HepG2 (cell line): ENCODE data around the gene OASL. TPM values are rescaled to one million over a fixed set of nuclear protein-coding genes. Genes with fewer than 3 reads are reported as not detected.

ENCODE experiments used
- CREM ChIP-seq, 2 experiments: sonication (generic) in 1 of 2; formaldehyde crosslinking in 1 of 2; IDR thresholded peaks; 2 replicates each; pipeline versions ENCODE4 v1.4.0 to v1.6.1; 2016 to 2020; ENCODE audit warnings: antibody characterized with exemption in 1 of 2, mild to moderate bottlenecking in 1 of 2, missing genetic modification reagents in 1 of 2
- DNMT1 ChIP-seq: sonication (generic); formaldehyde crosslinking; IDR thresholded peaks from 2 replicates; pipeline ENCODE4 v1.5.1; 2020; ENCODE audit warnings: mild to moderate bottlenecking, missing genetic modification reagents
- FOXA3 ChIP-seq: IDR thresholded peaks from 2 replicates; pipeline ENCODE4 v1.6.1; 2016; ENCODE audit warnings: missing genetic modification reagents, missing compliant biosample characterization
- KDM2A ChIP-seq: sonication (generic); formaldehyde crosslinking; IDR thresholded peaks from 2 replicates; pipeline ENCODE4 v1.4.0; 2020; ENCODE audit warnings: low read depth, missing genetic modification reagents, borderline replicate concordance
- MAF1 ChIP-seq: sonication (generic); formaldehyde crosslinking; IDR thresholded peaks from 2 replicates; pipeline ENCODE4 v1.5.0; 2020; ENCODE audit warnings: missing genetic modification reagents, borderline replicate concordance
- MIXL1 ChIP-seq: IDR thresholded peaks from 2 replicates; pipeline ENCODE4 v1.6.1; 2016
- NFATC3 ChIP-seq: sonication (generic); formaldehyde crosslinking; IDR thresholded peaks from 2 replicates; pipeline ENCODE4 v1.5.1; 2020; ENCODE audit warnings: mild to moderate bottlenecking, missing genetic modification reagents
- NR2F6 ChIP-seq, 2 experiments: IDR thresholded peaks; 2 replicates each; pipeline ENCODE4 v1.6.1; 2016; ENCODE audit warnings: antibody characterized with exemption in 1 of 2, mild to moderate bottlenecking in 1 of 2
- NRL ChIP-seq: sonication (generic); formaldehyde crosslinking; IDR thresholded peaks from 2 replicates; pipeline ENCODE4 v1.5.0; 2020; ENCODE audit warnings: missing genetic modification reagents, mild to moderate bottlenecking, moderate library complexity, borderline replicate concordance
- RELA ChIP-seq: sonication (generic); formaldehyde crosslinking; IDR thresholded peaks from 2 replicates; pipeline ENCODE4 v1.4.0; 2020; ENCODE audit warnings: missing genetic modification reagents
- SOX5 ChIP-seq: IDR thresholded peaks from 2 replicates; pipeline ENCODE4 v1.6.1; 2016; ENCODE audit warnings: borderline replicate concordance
- SP1 ChIP-seq, 2 experiments: fragments of 450-650 bp in 1 of 2; sonication (generic) in 1 of 2; formaldehyde crosslinking in 1 of 2; IDR thresholded peaks; 2 replicates each; pipeline versions ENCODE4 v1.4.0 to v1.6.1; 2016 to 2020; ENCODE audit warnings: missing genetic modification reagents in 1 of 2
- TEAD3 ChIP-seq: optimal IDR thresholded peaks from 2 replicates; pipeline ENCODE3; 2016; ENCODE audit warnings: borderline replicate concordance
- ZFX ChIP-seq: sonication (generic); formaldehyde crosslinking; IDR thresholded peaks from 2 replicates; pipeline ENCODE4 v1.4.0; 2020; ENCODE audit warnings: mild to moderate bottlenecking, low read depth, missing genetic modification reagents, moderate library complexity
- ZNF260 ChIP-seq: sonication (generic); formaldehyde crosslinking; IDR thresholded peaks from 2 replicates; pipeline ENCODE4 v1.4.0; 2020; ENCODE audit warnings: missing genetic modification reagents, low read depth, mild to moderate bottlenecking, borderline replicate concordance
- ZNF337 ChIP-seq: sonication (generic); formaldehyde crosslinking; IDR thresholded peaks from 2 replicates; pipeline ENCODE4 v1.5.1; 2020; ENCODE audit warnings: missing genetic modification reagents, low read depth, mild to moderate bottlenecking, borderline replicate concordance
- ZNF678 ChIP-seq: sonication (generic); formaldehyde crosslinking; IDR thresholded peaks from 2 replicates; pipeline ENCODE4 v1.4.0; 2020; ENCODE audit warnings: mild to moderate bottlenecking, missing genetic modification reagents
- ZNF891 ChIP-seq: sonication (generic); formaldehyde crosslinking; IDR thresholded peaks from 2 replicates; pipeline ENCODE4 v1.5.0; 2020; ENCODE audit warnings: mild to moderate bottlenecking, missing genetic modification reagents
- polyA plus RNA-seq, 8 experiments: library from polyadenylated mRNA; depleted of rRNA in 3 of 8; stranded (reverse) in 7 of 8; unstranded in 1 of 8; fragments of >200 nt; fragmentation: Illumina TruSeq in 4 of 8; extraction: Trizol in 4 of 8; gene quantifications; 2 replicates each; pipeline versions ENCODE4 v1.2.1 to v1.2.3, GENCODE V29; 2011 to 2016; ENCODE audit warnings: low read depth in 4 of 8, missing spikeins in 1 of 8, mixed read lengths in 1 of 8; ENCODE audit not compliant: insufficient read depth in 1 of 8
- total RNA-seq, 5 experiments: library from RNA; depleted of rRNA; stranded (reverse); fragments of >200 nt; fragmentation: Illumina TruSeq; extraction: Trizol; gene quantifications; 2 replicates each; pipeline ENCODE4 v1.2.3, GENCODE V29; 2016; ENCODE audit warnings: low read depth in 1 of 5
- TF ChIP-seq, protein P1 (sequence below): sonication (generic); formaldehyde crosslinking; IDR thresholded peaks from 2 replicates; pipeline ENCODE4 v1.8.1; 2023; ENCODE audit warnings: mild to moderate bottlenecking, inconsistent platforms, moderate library complexity, missing genetic modification reagents, borderline replicate concordance
- TF ChIP-seq, protein P2 (sequence below): sonication (generic); formaldehyde crosslinking; conservative IDR thresholded peaks from 2 replicates; pipeline ENCODE4 v1.4.0; 2020; ENCODE audit warnings: missing genetic modification reagents
- TF ChIP-seq, protein P3 (sequence below): sonication (generic); formaldehyde crosslinking; IDR thresholded peaks from 2 replicates; pipeline ENCODE4 v1.8.0; 2022; ENCODE audit warnings: missing genetic modification reagents, low read depth, mild to moderate bottlenecking, borderline replicate concordance
- TF ChIP-seq, protein P4 (sequence below): sonication (generic); formaldehyde crosslinking; conservative IDR thresholded peaks from 2 replicates; pipeline ENCODE4 v1.8.0; 2022; ENCODE audit warnings: mild to moderate bottlenecking, moderate library complexity, missing genetic modification reagents

OASL gene
- total and polyA plus RNA-seq, 2 of the 13 experiments (the other 11 are each of a cell fraction or from before 2014, with no cell fraction given): 0.11 to 0.22 TPM

DNA sequence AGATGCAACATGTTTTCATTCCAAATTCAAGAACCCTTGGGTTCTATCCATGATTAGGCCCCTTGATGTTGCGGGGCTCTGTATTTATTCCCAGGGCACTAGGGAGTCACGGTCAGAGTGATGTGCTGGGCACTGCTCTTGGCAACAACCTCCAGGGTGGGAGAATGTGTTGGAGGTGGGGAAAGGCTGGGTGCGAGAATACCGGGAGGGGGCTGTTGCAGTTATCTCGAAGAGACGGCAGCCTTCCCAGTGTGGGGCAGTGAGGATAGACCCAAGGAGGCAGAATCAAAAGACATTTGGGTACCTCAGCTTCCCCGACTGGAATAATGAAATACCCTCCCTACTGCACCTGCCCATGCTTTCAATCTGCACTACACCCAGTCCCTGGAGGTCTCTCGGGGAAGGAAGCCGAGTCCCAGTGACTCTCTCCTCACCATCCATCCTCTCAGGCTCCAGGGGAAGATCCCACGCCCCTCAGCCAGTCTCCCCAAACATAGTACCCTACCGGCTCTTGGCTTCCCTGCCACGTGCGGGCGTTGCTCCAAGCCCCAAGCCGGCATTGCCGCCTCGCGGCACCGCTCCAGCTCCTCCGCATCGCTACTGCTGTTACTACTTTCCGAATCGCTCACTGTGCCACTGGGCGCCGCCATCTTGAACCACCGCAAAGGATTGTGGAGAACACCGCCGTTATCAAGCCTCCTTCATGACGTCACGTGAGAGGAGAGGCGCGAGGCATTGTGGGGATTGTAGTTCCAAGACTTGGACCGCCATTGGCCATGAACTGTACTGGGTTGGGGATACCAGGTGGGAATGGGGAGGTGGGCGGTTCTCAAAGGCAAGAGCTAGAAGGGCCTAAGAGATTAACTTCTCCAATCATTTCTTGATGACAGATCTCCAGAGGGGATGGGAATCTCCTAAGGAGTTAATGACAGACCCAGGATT, 22.9 kb downstream of the OASL start, which contains the start of gene C12orf43 (continued):
- TF ChIP-seq CREM (IDR thresholded peaks at IDR 0.05) (peak; percentile 98), CREM (CRISPR knock-in tag; IDR thresholded peaks at IDR 0.05) (no peak; the same call in 1 of the 2 replicates), NRL (peak; percentile 92), NFATC3 (CRISPR knock-in tag) (no peak), TEAD3 (CRISPR knock-in tag) (peak; percentile 54), SP1 (IDR thresholded peaks at IDR 0.05) (no peak), SP1 (CRISPR knock-in tag; IDR thresholded peaks at IDR 0.05) (no peak), ZNF891 (CRISPR knock-in tag) (peak; percentile 94), ZNF337 (no peak), MAF1 (CRISPR knock-in tag) (no peak), ZFX (no peak; the same call in 1 of the 2 replicates), FOXA3 (CRISPR knock-in tag) (peak; percentile 66), NR2F6 (IDR thresholded peaks at IDR 0.05) (no peak), NR2F6 (CRISPR knock-in tag; IDR thresholded peaks at IDR 0.05) (0 out of 2 replicates have a peak, but pooled peaks have one; percentile 13), MIXL1 (CRISPR knock-in tag) (peak; percentile 65), RELA (CRISPR knock-in tag) (no peak), ZNF678 (no peak), ZNF260 (CRISPR knock-in tag) (0 out of 2 replicates have a peak, but pooled peaks have one; percentile 19), KDM2A (CRISPR knock-in tag) (peak; percentile 83; the same call in 1 of the 2 replicates), DNMT1 (CRISPR knock-in tag) (no peak), SOX5 (CRISPR knock-in tag) (0 out of 2 replicates have a peak, but pooled peaks have one; percentile 35)
- TF ChIP-seq, protein P1, sequence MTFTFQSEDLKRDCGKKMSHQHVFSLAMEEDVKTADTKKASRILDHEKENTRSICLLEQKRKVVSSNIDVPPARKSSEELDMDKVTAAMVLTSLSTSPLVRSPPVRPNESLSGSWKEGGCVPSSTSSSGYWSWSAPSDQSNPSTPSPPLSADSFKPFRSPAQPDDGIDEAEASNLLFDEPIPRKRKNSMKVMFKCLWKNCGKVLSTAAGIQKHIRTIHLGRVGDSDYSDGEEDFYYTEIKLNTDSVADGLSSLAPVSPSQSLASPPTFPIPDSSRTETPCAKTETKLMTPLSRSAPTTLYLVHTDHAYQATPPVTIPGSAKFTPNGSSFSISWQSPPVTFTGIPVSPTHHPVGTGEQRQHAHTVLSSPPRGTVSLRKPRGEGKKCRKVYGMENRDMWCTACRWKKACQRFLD (CRISPR knock-in tag): 0 out of 2 replicates have a peak, but pooled peaks have one; percentile 54
- TF ChIP-seq, protein P2, sequence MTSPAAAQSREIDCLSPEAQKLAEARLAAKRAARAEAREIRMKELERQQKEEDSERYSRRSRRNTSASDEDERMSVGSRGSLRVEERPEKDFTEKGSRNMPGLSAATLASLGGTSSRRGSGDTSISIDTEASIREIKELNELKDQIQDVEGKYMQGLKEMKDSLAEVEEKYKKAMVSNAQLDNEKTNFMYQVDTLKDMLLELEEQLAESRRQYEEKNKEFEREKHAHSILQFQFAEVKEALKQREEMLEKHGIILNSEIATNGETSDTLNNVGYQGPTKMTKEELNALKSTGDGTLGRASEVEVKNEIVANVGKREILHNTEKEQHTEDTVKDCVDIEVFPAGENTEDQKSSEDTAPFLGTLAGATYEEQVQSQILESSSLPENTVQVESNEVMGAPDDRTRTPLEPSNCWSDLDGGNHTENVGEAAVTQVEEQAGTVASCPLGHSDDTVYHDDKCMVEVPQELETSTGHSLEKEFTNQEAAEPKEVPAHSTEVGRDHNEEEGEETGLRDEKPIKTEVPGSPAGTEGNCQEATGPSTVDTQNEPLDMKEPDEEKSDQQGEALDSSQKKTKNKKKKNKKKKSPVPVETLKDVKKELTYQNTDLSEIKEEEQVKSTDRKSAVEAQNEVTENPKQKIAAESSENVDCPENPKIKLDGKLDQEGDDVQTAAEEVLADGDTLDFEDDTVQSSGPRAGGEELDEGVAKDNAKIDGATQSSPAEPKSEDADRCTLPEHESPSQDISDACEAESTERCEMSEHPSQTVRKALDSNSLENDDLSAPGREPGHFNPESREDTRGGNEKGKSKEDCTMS (CRISPR knock-in tag): no peak
- TF ChIP-seq, protein P3, sequence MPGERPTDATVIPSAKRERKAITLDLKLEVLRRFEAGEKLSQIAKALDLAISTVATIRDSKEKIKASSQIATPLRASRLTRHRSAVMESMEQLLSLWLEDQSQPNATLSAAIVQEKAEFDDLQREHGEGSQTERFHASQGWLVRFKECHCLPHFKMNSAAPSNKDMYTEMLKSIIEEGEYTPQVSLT: no peak
- TF ChIP-seq, protein P4, sequence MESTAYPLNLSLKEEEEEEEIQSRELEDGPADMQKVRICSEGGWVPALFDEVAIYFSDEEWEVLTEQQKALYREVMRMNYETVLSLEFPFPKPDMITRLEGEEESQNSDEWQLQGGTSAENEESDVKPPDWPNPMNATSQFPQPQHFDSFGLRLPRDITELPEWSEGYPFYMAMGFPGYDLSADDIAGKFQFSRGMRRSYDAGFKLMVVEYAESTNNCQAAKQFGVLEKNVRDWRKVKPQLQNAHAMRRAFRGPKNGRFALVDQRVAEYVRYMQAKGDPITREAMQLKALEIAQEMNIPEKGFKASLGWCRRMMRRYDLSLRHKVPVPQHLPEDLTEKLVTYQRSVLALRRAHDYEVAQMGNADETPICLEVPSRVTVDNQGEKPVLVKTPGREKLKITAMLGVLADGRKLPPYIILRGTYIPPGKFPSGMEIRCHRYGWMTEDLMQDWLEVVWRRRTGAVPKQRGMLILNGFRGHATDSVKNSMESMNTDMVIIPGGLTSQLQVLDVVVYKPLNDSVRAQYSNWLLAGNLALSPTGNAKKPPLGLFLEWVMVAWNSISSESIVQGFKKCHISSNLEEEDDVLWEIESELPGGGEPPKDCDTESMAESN (CRISPR knock-in tag): 0 out of 2 replicates have a peak, but pooled peaks have one; percentile 29
